Panc1 (cell line): ENCODE data around the gene PSMD13.

Experiments
- CTCF ChIP-seq: fragments of 450-650 bp; IDR thresholded peaks from 2 replicates; pipeline ENCODE4 v1.5.1; 2017; ENCODE audit warnings: mild to moderate bottlenecking
- POLR2AphosphoS5 ChIP-seq: IDR thresholded peaks from 2 replicates; pipeline ENCODE4 v1.6.1; 2012; ENCODE audit warnings: mild to moderate bottlenecking, low read depth, low read length, moderate library complexity
- REST ChIP-seq, 2 experiments: IDR thresholded peaks; 2 replicates each; pipeline ENCODE4 v1.6.1; 2011 to 2012; ENCODE audit warnings: low read depth in 2 of 2, control low read depth in 1 of 2, low read length in 1 of 2, mild to moderate bottlenecking in 1 of 2, moderate library complexity in 1 of 2; ENCODE audit not compliant: insufficient read depth in 1 of 2
- SIN3A ChIP-seq: IDR thresholded peaks from 2 replicates; pipeline ENCODE4 v1.6.1; 2012; ENCODE audit warnings: low read depth, mild to moderate bottlenecking, low read length, moderate library complexity, borderline replicate concordance; ENCODE audit not compliant: insufficient read depth

GRCh38 chr11:214083-214482 lies 22.7 kb upstream of the PSMD13 start:
- TF ChIP-seq CTCF (no peak), POLR2AphosphoS5 (no peak), SIN3A (no peak), REST (IDR thresholded peaks at IDR 0.05; ENCODE audit: insufficient read depth in 1 of 2, low read depth in 2 of 2, low read length in 1 of 2) (no peak)
